GM23248 (cell line): ENCODE results near the gene EBLN2.

Source experiments
- EZH2 ChIP-seq: fragments of 200-600 bp; sonication (generic); IDR thresholded peaks from 2 replicates; pipeline ENCODE4 v1.6.1; 2018; ENCODE audit warnings: antibody characterized with exemption, mild to moderate bottlenecking; ENCODE audit not compliant: insufficient read depth, poor library complexity, severe bottlenecking
- EZH2phosphoT487 ChIP-seq: fragments of 200-600 bp; sonication (generic); IDR thresholded peaks from 2 replicates; pipeline ENCODE4 v1.6.1; 2018; ENCODE audit warnings: antibody characterized with exemption, moderate library complexity, mild to moderate bottlenecking, low read depth; ENCODE audit not compliant: insufficient read depth

DNA sequence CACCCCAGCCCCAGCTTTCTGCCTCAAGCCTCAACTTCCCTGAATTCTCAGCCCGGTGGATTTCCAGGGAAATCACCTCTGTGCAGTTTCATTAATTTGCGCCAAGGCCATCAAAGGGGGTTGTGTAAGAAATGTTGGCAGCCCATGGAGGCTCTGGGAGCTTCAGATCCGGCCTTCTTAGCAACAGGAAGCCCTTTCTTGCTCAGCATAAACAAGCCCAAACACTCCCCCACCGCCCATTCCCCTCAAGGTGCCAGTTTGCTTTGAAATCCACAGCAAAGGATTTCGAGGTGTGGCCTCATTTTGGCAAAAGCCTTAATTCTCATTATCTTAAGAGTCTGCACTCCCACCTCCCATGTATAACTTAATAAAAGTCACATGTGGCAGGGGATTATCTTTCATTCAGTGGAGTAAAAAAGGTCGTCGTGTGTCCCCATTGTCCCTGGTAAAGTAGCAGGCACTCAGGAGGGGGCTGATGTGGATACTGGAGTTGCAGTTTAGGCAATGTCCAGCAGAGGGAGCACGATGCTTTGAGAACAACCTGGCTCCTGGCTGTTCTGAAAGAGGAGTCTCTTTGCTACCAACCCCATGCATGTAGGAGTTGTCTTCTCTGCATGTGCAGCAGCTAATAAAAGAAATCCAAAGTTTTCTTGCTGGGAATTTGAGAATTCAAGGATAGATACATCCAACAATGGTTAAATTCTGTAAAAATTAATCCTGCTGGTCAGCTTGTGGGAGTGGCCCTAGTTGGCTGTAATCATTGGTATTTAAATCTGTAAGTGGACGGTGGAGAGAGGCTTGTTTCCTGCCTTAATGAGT, 39.5 kb downstream of the EBLN2 start:
- TF ChIP-seq EZH2, result no peak
- TF ChIP-seq EZH2phosphoT487, result no peak
